ENCODE results near the gene CACNB4.

DNA sequence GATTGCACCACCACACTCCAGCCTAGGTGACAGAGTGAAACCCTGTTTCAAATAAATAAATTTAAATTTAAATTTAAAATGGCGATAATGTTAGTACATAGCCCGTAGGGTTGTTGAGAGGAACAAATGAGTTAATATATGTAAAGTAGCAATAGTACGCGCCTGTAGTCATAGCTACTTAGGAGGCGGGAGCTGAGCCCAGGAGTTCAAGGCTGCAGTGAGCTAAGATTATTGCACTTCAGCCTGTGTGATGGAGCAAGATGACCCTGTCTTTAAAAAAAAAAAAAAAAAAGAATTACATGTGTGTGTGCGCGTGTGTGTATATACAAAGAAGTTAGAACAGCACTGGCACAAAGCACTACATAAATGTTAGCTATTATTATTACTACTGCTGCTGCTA is 153.2 kb downstream of the CACNB4 start:
- TF ChIP-seq, protein P1, sequence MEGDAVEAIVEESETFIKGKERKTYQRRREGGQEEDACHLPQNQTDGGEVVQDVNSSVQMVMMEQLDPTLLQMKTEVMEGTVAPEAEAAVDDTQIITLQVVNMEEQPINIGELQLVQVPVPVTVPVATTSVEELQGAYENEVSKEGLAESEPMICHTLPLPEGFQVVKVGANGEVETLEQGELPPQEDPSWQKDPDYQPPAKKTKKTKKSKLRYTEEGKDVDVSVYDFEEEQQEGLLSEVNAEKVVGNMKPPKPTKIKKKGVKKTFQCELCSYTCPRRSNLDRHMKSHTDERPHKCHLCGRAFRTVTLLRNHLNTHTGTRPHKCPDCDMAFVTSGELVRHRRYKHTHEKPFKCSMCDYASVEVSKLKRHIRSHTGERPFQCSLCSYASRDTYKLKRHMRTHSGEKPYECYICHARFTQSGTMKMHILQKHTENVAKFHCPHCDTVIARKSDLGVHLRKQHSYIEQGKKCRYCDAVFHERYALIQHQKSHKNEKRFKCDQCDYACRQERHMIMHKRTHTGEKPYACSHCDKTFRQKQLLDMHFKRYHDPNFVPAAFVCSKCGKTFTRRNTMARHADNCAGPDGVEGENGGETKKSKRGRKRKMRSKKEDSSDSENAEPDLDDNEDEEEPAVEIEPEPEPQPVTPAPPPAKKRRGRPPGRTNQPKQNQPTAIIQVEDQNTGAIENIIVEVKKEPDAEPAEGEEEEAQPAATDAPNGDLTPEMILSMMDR (conservative IDR thresholded peaks at IDR 0.05; ENCODE audit: low read depth, low read length), result no peak
- TF ChIP-seq SMC3 (IDR thresholded peaks at IDR 0.05; ENCODE audit: low read depth, low read length) (no peak), POLR2A (IDR thresholded peaks at IDR 0.05; ENCODE audit: low read depth, low read length) (no peak), MXI1 (IDR thresholded peaks at IDR 0.05; ENCODE audit: borderline replicate concordance, low read depth, low read length) (no peak), USF2 (IDR thresholded peaks at IDR 0.05; ENCODE audit: low read depth, low read length) (no peak)
